HG02678 (cell line): ENCODE results near the gene DTX4.
A peak's percentile ranks its signal among the peaks of the same experiment; 100 is the strongest.

Experiments used
- ATAC-seq: cut with Tn5 transposase; IDR thresholded peaks from one replicate; pipeline ENCODE4 v1.9.1; 2021; ENCODE audit warnings: mild to moderate bottlenecking, moderate library complexity; ENCODE audit not compliant: unreplicated experiment

The DTX4 gene

DNA sequence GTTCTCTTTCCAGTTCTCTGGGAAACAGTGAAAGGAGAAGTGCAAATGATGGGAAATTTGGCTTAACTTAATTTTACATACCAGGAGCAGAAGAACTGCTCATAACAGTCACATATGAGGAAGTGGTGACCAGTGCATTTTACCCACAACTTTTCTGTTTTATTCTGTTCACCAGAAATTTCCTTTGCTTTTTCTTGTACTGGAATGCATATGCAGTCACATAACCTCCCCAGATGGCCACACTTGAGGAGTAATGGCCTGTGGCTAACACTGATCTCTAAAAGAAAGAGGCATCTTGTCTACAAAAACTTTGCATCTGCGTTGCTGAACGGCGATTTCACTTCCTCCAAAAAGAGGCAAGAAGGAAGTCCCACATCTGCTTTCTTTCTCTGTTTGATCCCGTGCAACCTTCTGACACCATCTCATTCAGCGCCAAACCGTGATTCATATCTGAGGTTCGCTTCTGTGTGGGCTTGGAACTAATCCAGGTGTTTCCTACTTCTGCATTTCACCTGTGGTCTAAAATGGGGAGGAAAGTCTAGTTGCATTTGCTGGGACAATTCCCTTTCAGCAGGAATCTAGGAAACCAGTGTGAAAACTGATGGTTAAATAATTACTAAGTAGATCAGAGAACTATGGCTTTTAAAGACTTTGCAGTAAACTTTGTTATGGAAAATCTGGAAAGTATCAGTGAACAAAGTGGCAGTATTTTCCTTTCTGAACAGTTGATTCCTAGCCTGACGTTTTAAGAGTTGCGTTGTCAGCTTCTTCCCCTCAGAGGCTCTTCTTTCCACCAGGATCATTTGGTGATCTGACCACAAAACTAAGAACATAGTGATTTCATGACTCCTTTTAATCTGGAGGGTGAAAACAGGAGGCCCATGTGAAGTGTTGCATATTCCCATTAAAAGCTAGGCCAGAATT is 45.0 kb downstream of the DTX4 start:
- ATAC-seq, result peak; percentile 84

DNA sequence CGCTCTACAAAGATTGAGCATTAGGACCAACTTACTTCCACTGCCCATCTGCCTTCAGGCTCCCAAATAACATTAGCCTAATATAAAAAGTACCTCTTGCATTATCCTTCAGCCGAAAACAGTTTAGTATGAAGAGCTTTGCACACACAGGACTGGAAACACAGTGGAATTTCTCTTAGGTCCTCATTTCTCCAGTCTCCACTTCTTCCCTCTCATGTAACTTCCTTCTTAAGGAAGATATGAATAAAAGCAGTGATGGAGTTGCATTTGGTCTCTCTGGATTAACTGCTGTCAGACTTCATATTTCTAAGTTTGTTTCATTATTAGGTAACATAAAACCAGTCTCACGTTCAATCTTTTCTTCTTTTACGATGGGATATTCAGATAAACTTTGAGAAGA is 46.4 kb downstream of the DTX4 start:
- ATAC-seq, result no peak

DNA sequence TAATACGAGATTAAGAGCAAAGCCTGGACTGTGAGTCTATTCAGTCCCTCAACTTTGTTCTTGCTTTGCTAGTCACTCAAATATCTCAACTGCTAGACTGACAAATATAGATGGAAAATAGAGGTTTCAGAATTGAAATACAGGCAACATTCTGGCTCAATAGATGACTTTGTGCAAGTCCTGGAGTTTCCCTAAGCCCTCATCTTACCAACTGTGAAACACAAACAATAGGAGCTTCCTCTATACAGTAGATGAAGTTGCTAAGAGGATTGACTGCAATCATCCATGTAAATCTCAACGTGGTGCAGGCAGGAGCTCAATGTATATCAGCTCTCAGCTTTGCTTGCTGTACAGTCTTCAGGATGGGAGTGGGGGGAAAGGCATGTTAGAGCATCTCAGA is 47.0 kb downstream of the DTX4 start:
- no peak for ATAC-seq

DNA sequence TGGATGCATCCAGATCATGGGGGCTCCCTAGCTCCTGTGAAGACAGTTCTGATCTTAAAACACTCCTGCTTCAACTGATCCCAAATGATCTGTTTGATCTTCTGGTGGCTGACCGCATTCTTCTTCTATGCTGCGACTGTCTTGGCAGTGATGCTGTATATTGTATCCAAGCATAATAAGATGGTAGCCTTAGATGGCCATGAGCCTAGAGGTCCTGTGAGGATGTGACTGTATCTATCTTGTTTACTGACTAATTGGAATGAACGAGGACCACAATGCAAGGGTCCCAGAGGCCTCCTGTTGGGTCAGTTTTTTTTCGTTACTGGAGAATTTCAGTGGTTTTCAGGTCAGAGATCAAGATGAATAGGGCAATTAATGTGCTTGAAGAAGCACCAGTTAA is 47.9 kb downstream of the DTX4 start:
- no peak for ATAC-seq

DNA sequence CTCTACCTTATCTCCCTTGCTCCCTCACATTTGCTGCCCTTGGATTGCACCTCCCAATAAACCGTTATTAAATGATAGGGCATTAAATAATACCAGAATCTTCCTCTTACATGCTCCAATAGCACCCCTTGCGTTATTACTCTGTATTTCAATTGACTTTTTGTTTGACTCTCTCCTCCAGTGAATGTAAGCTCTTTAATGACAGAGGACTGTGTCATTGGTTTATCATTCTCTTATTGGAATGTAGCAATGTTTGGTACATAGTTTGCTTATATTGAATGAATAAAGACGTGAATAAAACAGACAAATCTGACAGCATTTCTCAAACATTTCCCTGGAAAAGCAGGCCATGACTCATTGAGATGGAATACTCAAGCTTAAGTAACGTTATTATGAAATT is 49.5 kb downstream of the DTX4 start:
- ATAC-seq, result no peak

DNA sequence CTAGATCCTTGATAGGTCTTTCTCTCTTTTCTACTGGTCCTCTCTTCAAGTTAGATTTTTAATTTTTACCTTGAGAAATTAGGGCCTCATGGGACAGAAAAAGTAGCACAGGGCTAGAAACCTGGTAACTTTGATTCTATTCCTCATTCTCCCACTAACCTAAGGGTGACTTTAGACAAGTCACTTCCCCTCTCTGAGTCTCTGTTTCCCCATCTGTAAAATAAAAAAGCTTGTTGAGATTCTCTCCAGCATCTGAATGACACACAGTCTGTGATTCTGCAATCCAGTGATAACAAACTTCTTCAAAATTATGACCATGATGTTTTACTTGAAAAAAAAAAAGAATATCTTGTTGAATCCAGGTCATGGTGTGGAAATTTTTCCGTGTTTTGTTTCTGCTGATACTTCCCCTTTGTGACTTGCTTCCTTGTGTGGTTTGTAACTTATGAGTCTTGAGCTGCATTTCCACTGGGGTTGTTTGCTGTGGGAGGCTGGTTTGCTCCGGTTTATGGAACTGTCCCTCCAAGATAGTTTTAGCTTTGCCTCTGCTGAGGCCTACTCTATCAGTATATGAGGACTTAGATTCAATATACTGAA is 50.6 kb downstream of the DTX4 start:
- ATAC-seq, result no peak

DNA sequence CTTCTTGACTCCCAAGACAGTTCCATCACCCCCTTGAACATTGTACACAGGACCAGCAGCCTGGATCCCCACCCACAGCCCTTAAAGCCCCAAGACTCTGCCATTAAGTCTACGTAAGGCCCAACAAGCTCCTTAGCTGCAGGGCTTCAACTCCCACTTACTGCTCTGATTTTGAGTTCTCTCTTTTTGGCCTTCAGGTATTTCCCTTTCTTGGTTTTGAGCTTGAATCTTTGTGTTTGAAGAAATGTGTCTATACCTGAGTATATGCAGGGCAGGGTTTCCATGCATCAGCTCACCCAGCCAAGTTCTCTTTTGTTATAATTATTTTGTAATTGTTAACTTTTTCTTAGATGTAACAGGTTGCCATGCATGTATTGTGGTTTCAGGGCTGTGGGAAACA is 51.2 kb downstream of the DTX4 start:
- ATAC-seq, result no peak

DNA sequence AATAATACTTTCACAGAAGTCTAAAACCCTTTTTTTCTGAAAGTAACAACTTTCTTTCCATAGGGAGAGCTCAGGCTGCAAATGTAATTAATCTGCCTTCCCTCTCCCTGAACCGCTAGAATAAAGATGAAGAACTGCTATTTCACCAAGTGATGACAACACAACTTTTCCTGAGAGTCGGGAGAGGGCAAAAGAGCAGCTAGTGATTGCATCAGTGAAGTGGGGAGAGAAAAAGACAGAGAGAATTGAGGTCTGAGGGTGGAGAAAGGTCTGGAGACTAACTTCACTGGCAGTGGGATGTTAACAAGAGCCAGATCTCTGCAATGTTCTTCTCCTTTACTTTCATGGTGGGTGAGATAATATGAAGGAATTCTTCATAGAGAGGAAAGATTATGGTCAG is 51.7 kb downstream of the DTX4 start:
- ATAC-seq, result no peak

DNA sequence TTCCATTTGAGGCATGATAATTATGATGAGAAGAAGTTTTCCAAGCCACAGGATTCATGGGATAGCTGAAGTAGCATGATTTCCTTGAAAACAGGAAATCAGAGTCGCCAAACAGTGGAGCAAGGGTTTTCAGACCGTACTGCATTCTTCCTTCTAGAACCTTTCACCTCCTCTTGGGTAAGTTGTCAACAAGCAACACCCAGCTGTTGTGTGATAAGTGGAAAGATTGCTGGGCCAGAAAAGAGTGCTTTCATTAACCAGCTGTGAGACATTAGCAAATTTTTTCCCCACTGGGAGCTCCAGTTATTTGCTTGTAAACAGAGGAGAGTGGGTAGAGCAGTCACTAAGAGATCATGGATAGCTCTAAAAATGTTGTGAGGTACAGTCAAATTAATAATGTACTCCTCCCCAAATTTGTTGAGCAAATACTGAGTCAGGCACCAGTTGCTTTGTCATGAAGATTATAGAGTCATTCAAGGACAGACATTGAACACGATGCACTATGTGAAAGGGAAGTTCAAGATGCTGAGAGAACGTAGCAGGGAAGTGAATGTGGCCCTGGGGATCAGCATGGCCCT is 52.5 kb downstream of the DTX4 start:
- ATAC-seq, result peak; percentile 41

DNA sequence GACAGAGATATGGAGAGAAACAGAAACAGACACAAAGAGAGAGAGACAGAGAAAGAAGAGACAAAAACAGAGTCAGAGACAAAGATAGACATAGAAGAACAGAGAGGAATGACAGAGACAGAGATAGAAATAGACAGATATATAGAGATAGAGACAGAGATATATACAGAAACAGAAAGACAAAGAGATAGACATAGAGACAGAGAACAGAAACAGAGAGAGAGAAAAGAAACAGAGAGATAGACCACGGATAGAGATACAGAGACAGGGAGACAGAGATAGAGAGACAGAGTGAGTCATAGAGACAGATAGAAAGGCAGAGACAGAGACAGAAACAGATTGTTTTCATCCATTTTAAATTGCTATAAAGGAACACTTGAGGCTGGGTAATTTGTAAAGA is 53.1 kb downstream of the DTX4 start:
- ATAC-seq, result peak; percentile 39

DNA sequence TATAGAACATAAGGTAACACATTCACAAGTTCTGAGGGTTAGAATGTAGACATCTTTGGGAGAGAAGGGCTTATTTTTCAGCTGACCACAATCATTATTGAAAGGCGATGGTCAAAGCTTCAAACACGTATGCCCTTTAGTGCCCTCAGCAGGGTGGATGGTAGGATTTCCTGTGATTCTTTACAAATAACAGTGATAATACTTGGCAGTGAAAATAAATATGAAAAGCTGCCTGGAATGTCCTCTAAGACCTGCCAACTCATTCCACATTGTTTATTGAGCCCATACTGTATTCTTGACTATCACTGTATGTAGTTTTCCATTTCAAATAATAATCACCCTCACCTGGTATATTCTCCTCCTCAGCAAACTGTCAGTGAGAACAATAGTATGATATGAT is 54.5 kb downstream of the DTX4 start:
- ATAC-seq, result no peak

DNA sequence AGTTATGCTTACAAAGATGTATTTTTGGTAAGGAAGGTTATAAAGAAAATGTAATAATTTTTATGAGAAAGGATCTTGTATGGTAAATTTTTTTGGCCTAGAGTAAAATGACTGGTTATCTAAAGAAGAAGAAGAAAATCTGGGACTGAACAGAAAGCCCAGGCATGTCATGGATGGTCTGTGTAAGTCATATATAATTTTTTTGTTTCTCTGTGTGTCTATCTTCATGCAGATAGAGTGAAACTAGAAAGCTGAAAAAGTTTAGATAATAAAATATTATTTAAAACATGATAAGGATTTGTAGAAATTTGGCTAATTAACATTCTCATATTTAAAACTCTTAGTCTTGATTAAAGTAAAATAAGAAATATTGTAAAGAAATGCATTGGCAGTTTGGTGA is 68.4 kb downstream of the DTX4 start:
- ATAC-seq, result no peak

DNA sequence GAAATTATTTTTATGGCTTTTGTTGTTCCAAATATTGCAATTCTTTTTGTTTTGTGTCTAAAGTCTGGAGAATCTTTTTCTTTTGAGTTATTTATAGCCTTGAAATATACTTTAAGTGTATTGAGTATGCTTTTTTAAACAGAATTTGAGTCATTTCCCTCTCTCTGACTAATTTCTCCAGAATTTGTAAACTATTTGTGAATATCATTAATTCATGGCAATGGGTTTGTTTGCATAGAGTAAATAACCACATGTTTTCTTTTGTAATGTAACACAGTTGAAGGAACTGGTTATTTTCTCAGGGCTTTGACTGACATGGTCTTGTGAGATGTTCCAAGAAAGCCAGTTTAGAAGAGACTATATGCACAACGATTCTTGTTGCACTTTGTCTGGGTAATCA is 71.7 kb downstream of the DTX4 start:
- no peak for ATAC-seq

DNA sequence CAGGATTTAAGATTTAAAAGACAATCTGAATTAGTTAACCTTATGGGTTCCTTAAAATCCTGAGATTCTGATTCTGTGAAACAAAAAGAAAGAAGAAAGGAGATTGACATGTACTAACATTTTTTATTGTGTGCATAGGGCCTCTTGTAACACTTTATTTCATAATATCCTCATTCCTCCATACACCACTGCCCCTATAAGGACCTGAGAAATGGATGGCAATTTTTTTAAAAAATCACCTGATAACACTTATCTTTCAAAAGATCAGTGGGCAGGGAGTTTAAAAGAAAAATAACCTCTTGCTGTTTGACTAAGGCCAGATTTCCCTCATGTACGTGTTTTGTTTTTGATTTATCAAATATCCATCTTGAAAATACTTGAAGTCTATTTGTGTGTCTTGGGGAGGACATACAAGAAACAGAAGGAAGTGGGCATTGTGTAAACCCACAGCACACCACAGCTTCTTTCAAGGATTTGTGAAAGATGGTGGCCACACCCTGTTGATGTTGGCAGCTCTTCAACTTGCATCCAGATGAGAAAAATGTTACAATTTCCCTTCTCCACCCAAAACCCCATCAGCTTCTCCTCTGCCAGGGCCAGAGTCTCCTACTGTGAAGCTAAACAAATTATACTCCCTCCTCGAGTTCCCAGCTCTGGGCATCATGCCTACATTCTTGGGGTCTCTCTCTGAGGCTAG is 75.7 kb downstream of the DTX4 start:
- ATAC-seq, result no peak

DNA sequence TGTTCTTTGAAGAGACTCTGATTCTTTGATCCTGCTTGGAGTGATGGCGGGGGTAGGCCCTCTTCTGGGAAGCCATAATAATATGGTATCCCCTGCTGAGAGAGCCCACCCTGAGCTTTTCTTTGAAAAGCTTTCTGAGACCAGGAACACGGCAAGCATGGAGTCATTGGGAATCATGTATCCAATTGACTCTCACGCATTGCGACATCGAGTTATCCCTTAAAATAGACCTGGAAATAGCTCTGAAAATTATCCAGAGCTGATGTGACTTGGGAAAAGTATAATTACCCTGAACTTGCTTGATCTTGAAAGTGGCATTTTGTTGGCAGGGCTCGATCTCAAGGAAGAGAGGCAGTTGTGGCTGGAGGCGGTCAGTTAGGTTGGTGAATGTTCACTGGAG is 77.6 kb downstream of the DTX4 start:
- ATAC-seq, result no peak

DNA sequence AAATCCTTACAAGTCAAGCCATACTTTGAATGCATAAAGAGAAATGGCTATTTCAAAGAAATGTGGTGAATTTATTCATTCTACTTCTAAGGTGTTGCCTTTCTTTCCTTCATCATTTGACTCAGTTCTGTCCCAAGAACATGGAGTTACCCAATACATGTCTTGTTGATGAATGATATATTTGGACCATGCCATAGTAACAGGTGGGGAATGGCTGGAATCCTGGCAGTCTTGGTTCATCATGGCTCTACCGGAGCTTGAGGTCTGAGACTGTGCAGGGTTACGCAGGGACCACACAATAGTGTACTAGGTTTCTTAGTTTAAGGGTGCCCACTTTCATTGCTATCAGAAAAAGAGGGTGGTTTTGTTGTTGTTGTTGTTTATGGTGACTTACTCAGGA is 81.1 kb downstream of the DTX4 start:
- no peak for ATAC-seq

DNA sequence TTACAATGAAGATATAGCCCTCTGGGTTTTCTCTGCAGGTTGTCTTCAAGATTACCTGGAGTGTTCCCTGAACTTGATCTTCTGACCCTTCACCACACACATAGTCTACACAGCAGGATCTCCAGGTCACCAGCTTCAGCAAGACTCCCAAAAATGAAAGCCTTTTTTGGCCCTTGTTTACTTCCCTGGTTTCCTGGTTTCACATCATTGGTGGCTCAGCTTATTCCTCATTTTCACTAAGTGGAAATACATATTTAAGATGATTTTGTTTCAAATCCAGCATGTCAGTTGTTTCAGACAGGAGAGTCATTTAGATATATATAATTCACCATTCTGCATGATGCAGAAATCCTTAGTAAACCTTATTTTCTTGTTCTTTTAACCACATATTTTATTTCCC is 82.4 kb downstream of the DTX4 start:
- ATAC-seq, result no peak

DNA sequence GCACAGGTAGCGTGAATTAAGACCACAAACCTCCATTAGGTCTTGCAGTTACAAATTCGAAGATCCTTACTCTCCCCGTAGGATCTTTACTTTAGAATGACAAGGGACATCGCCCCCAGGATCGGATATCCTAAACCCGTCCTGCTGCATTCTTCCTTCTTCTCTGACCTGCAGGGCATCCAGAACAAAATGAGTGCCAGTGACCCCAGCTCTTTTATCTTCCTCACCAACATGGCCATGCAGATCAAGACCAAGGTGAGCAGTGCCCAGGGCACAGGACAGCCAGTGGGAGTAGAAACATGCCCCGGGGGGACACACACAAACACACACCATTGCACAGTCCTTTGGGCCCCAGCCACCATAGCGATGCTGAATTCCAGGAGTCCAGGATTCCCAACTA is 83.3 kb downstream of the DTX4 start:
- ATAC-seq, result no peak
